NCI-H2107 treated with DMSO at 0.1 percent for 48 hours (cell line): ENCODE results near the gene TEX12.
A peak's percentile ranks its signal among the peaks of the same experiment; 100 is the strongest.
"Not testable (repeated sequence)": the region's sequence is repeated elsewhere in the genome, so short reads cannot be mapped to it uniquely, and the experiment has no call there.

Experiments
- DNase-seq: peaks from one replicate; lab custom pipeline; 2025; ENCODE audit not compliant: unreplicated experiment; lab: John Stamatoyannopoulos, UW

TEX12 gene

GRCh38 chr11:112167145-112167544 lies at the start of gene TEX12:
Gene TEX12, plus strand, starts transcription at chr11:112167372. Its CDS starts 1,897 bp downstream, at chr11:112169269.
- no peak for DNase-seq

- no peak for DNase-seq
Measured at GRCh38 chr11:112118176-112118575, 49.0 kb upstream of the TEX12 start.

- no peak for DNase-seq
Measured at GRCh38 chr11:112121981-112122615, 45.1 kb upstream of the TEX12 start.

- no peak for DNase-seq
Measured at GRCh38 chr11:112123129-112123528, 44.0 kb upstream of the TEX12 start.

- no peak for DNase-seq
Measured at GRCh38 chr11:112127056-112127455, 40.1 kb upstream of the TEX12 start.

- peak; percentile 4 for DNase-seq
Measured at GRCh38 chr11:112128483-112129121, 38.6 kb upstream of the TEX12 start.

GRCh38 chr11:112129656-112130055 lies 37.5 kb upstream of the TEX12 start:
- DNase-seq, result no peak

GRCh38 chr11:112132737-112133136 lies 34.4 kb upstream of the TEX12 start:
- DNase-seq, result no peak

GRCh38 chr11:112134473-112134872 lies 32.7 kb upstream of the TEX12 start:
- DNase-seq, result no peak

- DNase-seq, result no peak
Measured at GRCh38 chr11:112143597-112143996, 23.6 kb upstream of the TEX12 start.

GRCh38 chr11:112150517-112150916 lies 16.7 kb upstream of the TEX12 start:
- DNase-seq, result no peak

GRCh38 chr11:112156153-112156955 lies 10.8 kb upstream of the TEX12 start:
- DNase-seq, result no peak

GRCh38 chr11:112156956-112157766 lies 10.0 kb upstream of the TEX12 start:
- DNase-seq, result no peak

- no peak for DNase-seq
Measured at GRCh38 chr11:112159098-112160065, 7.8 kb upstream of the TEX12 start.

- no peak for DNase-seq
Measured at GRCh38 chr11:112160091-112160848, 6.9 kb upstream of the TEX12 start.

- DNase-seq, result no peak
Measured at GRCh38 chr11:112161012-112161411, 6.2 kb upstream of the TEX12 start.

GRCh38 chr11:112162200-112162599 lies 5.0 kb upstream of the TEX12 start:
- not testable (repeated sequence) for DNase-seq

- no peak for DNase-seq
Measured at GRCh38 chr11:112162761-112163546, 4.2 kb upstream of the TEX12 start.
